Stimulated activated CD4-positive, alpha-beta T cell treated with anti-CD3 and anti-CD28 coated beads, TNF-alpha, amount 100 ng/mL, for 1 hour (primary cell): ENCODE results near the gene KDM2A.

ENCODE experiments used
- DNase-seq, 3 donors: peaks; one replicate each; pipeline ENCODE4 v3.0.0-alpha.2; 2020; ENCODE audit warnings: low read depth in 3 of 3, low spot score in 1 of 3

The KDM2A gene

GRCh38 chr11:67300256-67300755 is 181.2 kb downstream of the KDM2A start:
- no peak for DNase-seq

- DNase-seq: no peak
These were observed 181.8 kb downstream of the KDM2A start for GRCh38 chr11:67300756-67301312.

- no peak for DNase-seq
These were observed 182.4 kb downstream of the KDM2A start for GRCh38 chr11:67301313-67301921.

GRCh38 chr11:67301951-67302516 is 183.0 kb downstream of the KDM2A start:
- DNase-seq: no peak

- DNase-seq: no peak
These were observed 183.6 kb downstream of the KDM2A start for GRCh38 chr11:67302571-67303131.

GRCh38 chr11:67303132-67303834 is 184.2 kb downstream of the KDM2A start, which contains the start of gene SSH3:
Gene SSH3 (plus strand): TSS chr11:67303530. CDS start chr11:67303626, 96 bp downstream.
- DNase-seq: no peak

GRCh38 chr11:67303835-67304411 is 184.9 kb downstream of the KDM2A start:
- no peak for DNase-seq

- DNase-seq: no peak
These were observed 185.5 kb downstream of the KDM2A start for GRCh38 chr11:67304511-67305113.

GRCh38 chr11:67306769-67307544 is 187.9 kb downstream of the KDM2A start:
- DNase-seq: no peak

- DNase-seq: no peak
These were observed 188.5 kb downstream of the KDM2A start for GRCh38 chr11:67307545-67308001.
